HG03159 (cell line): Measurements from ENCODE around the gene CHRNB4.

Source experiments
- ATAC-seq: cut with Tn5 transposase; IDR thresholded peaks from one replicate; pipeline ENCODE4 v1.9.1; 2021; ENCODE audit warnings: mild to moderate bottlenecking, moderate library complexity; ENCODE audit not compliant: unreplicated experiment

CHRNB4 gene

DNA sequence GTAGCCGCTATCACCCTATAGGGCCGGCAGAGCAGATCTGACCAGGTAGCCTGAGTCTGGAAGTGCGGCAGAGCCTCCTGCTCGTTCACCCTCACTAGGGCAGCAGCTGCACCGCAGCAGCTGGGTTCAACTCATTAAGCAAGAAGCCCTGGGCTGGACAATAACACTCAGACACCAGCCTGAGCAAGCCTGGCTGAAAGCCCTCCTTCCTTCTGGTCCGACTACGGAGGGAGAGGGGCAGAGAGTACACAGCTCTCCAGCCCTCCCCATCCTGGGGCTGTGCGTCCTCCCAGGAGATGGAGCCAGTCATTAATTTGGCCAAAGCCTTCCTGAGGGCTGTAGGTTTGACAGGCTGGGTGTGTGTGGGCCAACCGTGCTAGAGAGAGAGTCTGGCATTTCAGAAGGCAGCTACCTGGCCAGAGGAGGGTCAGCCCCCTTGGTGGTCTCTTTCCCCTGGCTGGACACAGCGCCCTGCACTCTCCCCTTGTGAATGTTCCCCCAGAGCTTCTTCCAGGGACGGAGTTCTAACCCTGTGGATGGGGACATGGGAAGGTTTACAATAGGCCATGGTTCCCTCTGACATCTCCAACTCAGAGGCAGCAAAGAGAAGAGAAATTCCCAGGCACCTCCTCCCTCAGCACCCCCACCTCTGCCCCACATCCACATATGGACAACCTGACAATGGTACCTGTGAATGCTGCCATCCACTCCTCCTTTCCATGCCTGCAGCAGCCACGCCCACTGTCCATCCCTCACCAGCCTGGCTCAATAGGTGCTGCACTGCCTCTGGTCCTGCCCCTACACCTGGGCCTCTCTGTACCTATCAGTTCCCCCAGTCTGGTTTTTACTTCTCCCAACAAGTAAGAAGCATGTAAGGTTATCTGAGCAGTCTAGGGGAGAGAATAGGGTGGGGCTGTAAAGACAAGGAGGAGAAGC is 6.5 kb downstream of the CHRNB4 start:
- ATAC-seq, result no peak

DNA sequence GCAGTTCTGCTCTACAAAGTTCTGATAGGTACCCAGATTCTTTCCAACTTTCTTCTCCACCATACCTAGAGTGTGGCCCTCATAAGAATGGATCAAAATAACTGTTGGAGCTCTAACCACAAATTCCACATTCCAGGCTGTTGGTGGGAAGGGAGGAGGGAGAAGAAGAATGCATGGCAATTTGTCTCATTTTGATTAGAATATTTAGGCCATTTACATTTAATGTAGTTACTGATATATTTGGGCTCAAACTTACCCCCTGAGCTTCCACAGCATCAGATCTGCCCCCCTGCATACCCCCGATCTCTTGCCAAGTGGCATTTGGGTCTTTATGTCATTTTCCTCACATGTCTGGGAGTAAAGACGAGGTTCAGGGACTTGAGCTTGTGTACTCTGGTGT is 7.7 kb downstream of the CHRNB4 start:
- no peak for ATAC-seq

DNA sequence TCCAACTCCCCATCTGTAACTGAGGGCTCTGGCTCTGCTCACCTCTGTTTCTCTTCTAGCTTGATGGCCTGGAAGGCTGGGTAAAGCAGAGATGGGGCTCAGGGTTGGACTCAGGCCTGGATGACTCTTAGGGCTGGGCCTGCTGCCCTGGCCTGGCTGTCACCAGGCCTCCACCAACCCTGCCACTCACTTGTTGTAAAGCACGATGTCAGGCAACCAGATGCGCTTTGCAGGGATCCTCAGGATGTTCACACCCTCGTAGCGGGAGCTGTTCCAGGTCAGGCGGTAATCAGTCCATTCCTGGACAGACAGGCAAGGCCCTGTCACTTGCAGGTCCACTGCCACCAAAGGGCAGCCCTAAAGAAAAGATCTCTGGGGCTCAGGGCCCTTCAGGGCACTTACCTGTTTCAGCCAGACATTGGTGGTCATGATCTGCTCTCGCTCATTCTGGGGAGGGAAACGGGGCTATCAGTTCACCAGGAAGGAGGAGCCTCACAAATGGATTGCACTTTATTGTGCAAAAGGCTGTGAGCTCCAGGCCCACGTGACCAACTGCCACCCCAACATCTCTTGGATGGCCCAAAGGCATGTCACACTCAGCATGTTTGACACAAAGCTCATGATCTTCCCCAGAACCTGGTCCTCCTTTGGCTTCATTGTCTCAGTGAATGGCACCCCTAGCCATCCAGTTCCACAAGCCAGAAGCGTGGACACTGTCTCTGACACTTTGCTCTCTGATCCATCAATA is 9.9 kb downstream of the CHRNB4 start:
- no peak for ATAC-seq

DNA sequence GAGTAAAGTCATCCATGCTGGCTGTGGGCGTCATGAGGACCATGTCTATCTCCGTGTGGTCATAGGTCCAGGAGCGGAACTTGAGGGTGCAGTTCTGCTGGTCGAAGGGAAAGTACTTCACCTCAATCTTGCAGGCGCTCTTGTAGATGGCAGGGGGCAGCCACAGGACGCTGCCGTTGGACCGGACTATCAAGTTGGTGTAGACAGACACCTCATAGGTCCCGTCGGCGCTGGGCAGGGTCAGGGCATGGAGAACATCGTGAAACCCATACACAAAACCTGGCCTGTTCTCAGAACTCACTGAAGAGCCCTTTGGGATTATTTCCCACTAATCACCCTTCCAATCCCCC is 11.3 kb downstream of the CHRNB4 start:
- ATAC-seq, result no peak

DNA sequence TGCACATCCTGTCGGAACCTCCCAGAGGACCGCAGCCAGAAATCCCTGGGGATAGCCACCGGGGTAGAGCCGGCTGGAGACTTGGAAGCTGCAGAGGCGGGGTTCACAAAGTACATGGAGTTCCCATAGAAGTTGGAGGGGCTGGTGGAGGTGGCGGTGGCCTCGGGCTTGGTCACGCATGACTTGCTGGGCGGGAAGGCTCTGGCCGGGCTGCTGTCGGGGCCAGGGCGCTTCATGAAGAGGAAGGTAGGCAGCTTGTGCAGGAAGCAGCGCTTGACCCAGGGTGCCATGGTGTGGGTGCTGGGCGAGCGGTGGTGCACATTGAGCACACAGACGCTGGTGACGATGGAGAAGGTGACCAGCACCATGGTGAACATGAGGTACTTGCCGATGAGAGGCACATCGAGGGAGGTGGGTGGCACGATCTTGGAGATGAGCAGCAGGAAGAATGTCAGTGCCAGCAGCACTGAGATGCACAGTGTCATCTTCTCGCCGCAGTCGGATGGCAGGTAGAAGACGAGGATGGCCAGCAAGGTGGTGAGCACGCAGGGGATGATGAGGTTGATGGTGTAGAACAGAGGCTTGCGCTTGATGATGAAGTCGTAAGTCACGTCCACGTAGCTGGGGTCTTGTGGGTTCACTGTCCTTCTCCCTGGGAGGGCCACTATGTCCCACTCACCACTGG is 11.8 kb downstream of the CHRNB4 start:
- no peak for ATAC-seq

DNA sequence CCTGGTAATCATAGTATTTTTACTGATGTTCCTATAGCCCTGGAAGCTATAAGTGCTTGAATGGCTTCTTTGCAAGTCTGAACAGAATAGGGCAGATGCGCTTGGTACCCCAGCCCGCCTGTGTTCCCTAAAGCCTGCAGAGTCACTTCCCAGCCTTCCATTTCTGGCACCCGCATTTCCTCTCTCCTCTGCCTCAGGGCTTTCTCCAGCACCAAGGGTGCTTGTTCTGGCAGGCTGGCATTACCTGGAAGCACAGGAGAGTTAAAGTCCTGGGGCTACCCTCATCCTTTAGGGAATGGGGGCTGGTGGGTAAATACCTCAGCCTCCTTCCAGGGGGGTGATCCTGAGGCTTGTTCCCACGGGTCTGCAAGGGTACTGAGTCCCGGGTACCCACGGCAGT is 12.8 kb downstream of the CHRNB4 start:
- ATAC-seq, result no peak

DNA sequence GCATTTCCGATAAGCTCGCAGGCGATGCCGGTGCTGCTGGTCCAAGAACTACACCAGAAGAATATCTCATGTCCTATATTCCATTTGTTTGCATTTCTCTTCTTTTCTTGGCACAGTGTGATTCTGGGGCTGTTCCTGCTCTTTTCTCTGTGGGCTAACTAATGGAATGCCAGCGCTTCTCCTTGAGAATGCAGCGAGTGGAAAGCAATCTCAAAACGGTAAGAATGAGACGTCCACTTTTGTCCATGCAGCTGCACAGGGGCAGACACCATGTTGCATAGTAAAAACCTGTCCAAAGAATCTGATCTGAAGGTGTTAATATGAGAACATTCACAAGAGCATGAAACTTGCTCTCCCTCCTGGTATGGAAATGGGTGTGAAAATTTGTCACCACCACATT is 13.7 kb downstream of the CHRNB4 start:
- ATAC-seq, result no peak

DNA sequence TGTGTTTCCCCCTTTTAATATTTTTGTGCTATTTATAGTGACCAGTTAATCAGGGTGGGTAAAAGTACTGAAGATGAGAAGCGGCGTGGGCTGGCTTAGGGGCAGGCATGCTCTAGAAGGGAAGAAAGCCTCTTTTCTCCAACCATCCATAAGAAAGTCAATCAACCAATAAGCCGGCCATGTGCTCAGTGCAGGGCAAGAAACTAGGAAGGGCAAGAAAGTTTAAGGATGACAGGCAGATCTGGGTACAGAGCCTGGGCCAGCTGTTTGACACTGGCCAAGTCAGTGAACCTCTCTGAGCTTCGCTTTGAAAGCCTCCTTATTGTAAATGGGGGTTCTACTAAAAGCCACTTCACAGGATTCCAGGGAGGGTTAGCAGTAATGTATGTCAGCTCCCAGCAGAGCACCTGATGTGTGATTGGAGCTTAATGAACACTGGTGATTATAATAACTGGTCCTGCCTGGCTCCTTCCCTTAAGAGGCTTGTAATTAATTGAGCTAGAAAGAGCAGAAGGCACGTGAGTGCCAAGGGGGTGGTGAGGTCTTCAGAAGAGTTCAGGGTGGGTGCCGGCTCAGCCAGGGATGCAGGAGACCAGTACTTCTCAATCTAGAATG is 14.5 kb downstream of the CHRNB4 start:
- ATAC-seq, result no peak

DNA sequence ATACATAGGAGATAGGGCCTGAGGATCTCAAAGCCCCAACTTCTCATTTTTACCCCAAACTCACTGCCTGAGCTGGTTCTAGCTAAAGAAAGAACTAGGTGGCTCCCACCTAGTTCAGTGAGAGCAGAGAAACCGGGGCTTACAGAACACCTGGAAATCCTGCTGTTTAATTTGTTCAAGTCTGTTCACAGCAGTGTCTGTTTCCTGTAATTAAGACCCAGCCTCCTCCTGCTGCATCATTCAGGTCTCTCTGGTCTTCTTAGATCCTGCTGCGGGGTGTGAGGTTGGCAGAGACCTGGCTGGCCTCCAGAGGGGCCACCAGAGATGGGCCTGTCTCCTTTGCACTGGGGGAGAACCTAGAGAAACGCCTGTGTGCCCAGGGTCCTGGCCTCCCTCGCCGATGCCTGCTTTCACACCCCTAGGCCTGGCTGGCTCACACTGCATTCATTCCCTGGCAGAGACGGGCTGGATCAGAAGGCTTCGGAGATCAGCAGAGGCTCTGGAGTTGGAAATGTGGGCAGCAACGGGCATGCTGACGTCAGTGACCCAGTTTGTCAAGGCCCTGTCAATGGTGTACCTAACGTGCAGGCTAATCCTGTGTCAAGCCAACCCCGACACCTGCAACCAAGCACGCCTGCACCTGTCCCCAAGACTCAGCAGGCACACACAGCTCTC is 15.3 kb downstream of the CHRNB4 start:
- no peak for ATAC-seq

DNA sequence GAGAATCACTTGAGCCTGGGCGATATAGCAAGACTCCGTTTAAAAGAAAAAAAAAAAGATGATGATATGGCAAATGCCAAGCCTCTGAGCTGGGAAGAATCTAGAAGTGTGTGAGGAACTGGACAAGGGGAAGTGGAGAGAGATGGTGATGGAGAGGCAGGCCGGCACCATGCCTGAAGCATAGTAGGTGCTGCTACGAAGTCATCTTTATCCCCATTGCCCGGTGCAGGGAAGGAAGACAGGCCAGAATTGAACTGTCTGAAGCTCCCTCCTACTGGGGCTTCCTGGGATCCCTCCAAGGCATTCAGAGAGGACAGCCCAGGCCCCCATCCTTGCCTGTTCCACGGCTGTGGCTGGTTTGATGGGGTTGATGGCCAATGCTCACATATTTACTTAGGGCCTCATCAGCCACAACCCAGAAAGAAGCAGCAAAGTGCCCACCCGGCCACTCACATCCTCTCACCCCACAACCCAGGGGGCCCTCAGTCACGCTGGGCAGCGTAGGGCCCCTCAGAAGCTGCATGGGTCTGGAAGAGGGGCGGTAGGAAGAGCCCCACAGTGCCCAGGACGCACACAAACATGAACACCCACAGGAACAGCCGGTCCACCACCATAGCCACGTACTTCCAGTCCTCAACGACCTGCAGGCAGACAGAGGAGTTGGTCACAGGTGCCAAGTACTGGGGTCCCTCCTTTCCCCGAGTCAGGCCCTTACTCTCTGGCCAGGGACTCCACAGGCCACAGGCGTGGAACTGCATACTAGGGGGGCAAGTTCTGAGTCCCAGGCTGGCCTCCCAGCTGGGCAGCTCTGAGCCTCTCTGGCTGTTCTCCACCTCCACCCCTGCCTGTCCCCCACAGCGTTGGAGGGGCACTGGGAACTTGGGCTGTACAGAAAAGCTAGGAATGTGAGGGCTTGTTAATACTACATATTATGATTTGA is 16.1 kb downstream of the CHRNB4 start:
- ATAC-seq, result no peak

DNA sequence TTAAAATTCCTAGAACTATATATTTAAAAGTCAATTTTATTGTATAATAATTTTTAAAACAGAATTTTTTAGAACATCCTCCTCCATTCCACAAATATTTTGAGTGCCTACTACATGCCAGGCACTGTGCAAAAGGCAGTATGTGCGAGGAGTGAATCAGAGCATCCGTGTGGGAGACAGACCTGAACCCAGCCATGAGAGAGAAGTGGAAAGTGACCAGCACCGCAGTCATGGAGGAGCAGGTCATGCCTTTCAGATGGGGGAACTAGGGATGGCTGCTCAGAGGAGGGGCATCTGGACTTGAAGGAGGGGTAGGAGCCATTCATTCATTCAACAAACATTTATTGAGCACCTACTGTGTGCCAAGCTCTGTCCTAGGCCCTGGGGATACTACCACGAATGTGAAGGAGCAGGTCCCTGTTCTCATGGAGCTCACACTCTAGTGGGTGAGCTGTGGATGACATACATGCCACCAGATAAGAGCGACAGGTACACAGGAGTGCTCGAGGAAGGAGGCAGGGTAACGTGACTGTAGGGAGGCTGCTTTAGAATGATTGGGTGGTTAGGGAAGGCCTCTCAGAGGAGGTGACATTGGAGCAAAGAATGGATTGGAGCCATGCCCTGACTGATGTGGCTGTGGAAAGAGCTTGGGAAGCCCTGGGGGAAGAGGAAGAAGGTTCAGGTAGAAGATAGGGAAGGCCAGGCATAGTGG is 17.1 kb downstream of the CHRNB4 start:
- ATAC-seq, result no peak

DNA sequence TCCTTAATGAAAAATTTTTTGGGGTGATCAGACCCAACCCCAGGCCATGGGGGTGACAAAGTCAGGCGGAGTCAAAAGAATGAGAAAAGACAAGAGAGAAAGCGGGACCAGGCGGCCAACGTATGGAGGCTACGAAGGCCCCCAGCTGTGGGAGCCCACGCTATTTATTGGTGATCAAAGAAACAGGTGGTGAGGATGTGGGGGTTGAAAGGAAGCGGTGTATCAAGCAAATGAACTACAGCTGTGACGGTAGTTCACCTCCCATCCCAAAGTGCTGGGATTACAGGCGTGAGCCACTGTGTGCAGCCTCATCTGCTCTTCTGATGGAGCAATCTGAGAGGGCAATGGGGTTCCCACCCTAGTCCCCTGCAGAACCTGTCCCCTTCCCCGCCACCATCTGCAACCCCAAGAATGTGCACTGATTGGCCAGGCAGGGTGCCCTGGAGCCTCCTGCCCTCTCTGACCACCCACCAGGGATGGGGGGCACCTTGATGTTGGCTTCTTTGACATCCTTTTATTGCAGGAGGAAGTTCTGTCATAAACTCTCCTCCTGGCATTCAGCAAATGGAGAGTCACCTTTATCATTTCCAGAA is 19.1 kb downstream of the CHRNB4 start:
- no peak for ATAC-seq

DNA sequence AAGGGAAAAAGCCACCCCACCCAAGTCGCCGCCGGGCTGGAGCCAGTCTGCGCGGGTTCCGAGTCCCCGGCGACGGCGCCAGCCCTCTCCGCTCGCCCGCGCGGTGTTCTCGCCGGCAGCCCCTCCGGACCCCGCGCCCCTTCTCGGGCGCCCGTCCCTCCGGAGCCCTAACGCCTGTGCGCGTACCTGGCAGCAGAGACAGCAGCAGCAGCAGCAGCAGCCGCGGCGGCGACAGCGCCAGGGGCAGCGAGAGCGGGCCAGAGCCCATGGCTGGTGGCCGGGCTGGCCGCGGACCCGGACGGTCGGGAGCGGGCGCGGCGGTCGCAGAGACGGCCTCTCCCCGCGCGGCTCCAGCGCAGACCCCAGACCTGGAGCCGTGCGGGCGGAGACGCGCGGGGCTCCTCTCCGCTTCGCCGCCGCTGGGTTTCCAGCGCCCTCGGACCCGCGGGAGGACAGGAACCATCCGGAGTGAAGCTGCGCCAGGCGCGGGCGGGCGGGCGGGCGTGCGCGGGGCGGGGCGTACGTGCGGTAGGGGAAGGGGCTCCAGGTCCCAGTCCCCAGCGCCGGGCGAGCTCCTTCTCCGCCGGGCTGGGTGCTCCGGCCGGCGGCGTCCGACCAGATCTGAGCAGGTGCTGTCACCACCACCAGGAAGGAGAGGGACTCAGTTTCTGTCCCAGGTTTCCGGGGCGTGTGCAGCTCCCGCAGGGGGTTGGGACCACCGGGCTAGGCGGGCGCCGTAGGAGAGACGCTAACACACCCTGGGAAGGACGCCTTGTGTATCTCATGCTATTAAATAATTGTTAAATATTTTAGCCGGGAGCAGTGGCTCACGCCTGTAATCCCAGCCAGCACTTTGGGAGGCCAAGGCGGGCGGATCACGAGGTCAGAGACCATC is 20.2 kb downstream of the CHRNB4 start, which contains the start of gene CHRNA3:
CHRNA3 (minus strand) TSS at position 470 of the 895 bp plus-strand sequence; CDS start at position 268, 202 bp downstream.
- no peak for ATAC-seq

DNA sequence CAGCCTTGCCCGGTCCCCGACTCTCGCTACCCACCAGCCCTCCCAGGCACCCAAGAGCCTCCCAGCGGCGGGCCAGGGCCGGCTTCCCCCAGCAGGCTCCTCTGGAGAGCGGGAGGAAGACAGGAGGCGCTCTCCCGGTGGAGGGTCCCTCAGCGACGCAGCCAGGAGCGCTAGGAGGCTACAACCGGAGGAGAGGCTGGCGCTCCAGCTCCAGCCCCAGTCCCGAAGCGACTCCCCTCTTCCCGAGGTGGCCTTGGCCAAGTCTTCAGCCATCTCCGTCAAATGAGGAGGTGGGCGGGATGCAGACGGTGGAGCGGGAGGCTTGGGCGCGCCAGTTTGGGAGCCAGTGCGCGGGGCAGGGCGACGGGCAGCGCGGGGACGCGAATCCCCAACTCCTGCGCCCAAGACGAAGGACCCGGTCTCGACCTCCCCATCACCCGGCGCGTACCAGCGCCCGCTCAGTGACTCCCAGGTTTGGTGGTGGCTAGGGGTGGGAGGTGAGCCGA is 20.9 kb downstream of the CHRNB4 start:
- no peak for ATAC-seq

DNA sequence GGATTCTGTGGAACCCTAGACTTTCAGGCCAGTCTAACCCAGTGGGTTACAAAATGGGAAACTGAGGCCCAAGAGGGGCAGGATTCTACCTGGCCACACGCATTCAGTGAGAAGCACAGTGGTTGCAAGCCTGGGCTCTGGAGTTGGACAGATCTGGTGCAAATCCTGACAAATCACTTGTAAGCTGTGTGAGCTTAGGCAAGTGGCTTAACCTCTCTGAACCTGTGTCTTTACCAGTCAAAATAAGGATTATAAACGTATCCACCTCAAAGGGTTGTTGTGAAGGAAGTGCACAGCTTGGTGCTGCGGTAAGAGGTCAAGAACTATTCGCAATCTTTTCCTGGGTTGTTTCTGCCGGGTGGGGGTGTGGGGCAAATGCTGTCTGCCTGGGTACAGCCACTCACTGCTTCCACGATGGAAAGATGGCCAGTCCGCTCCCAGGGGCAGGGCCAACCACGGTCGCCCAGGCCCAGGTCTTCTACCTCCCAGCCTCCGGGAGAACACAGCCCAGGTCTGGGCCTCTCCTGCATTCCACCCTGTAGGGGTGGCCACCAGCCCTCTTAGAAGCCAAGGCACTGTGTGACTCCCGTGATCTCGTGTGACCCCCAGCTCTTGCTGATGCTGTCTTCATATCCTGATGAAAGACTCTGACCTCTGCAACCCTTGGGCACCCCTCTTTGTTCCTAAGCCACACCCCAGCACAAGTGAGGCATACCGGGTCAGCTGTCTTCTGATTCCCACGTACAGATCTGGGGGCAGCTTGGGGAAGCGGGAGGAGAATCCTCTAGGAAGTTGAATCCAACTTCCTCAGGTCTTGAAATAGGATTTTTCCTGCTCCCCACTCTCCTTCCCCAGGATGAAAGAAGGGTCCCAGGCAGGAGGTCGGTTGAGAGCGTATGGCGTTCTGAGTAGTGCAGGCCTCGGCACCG is 21.7 kb downstream of the CHRNB4 start:
- ATAC-seq, result no peak

DNA sequence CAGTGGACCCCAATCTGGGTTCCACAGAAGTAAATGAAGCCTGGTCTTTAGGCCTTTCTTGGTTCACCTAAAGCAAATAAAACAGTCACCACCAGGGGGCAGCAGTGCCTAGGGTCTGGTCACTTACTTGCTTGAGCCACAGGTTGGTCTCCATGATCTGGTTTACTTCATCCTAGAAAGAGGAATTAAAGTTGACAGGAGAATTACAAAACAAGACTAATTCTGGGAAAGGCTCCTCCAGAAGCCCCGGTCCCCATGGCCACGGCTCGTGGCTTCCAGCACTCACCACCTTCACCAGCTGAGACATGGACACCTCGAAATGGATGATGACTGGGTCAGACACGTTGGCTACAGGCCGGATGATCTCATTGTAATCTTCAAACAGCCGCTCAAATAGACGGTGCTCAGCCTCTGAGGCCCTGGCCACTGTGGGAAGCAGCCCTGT is 22.5 kb downstream of the CHRNB4 start:
- no peak for ATAC-seq
